ENCODE results near the gene CREB3. TPM values are rescaled to one million over a fixed set of nuclear protein-coding genes. Genes with fewer than 3 reads are reported as not detected.
A peak's percentile ranks its signal among the peaks of the same experiment; 100 is the strongest.

Gene CREB3
- total RNA-seq, 1 donor from 2014 or later: 16.9 TPM

GRCh38 chr9:35730486-35730854 is 2.0 kb upstream of the CREB3 start:
- Mint-ChIP-seq H3K27ac (no peak overlapping the region), H3K4me3 (no peak overlapping the region), H3K27me3 (no peaks in the 10 kb centered on the region), H3K36me3 (ENCODE audit: low read depth) (peaks cover 26% of the 10 kb centered on the region), H3K9me3 (no peaks in the 10 kb centered on the region), H3K4me1 (peaks cover 9% of the 10 kb centered on the region)
- DNase-seq: no peak
- ChIA-PET POLR2A (interaction anchor here (0.9 to 4.1 kb wide), 8 partner anchors 12 to 126 kb away, joined by 3 to 67 read pairs (median 38); partner anchors contain the start of genes CCDC107, CD72, GBA2 and RGP1), CTCF (interaction anchor here (0.7 to 7.6 kb wide), 7 partner anchors 14 to 127 kb away, joined by 6 to 52 read pairs (median 11); partner anchors contain the start of genes CCDC107 and RMRP)
- TF ChIP-seq CTCF (IDR thresholded peaks at IDR 0.05): no peak
- ATAC-seq (ENCODE audit: low read depth): no peak
- intact Hi-C loops (cut with micrococcal nuclease): loop anchor here (5.0 to 10.0 kb wide), 2 partner anchors 743 to 1066 kb away; partner anchors contain the start of genes CCL27 and DNAJB5

GRCh38 chr9:35731415-35732184 is 866 bp upstream of the CREB3 start:
- CTCF ChIA-PET: interaction anchor here (0.7 to 7.6 kb wide), 11 partner anchors 25 to 128 kb away, joined by 3 to 52 read pairs (median 6); partner anchors contain the start of genes CCDC107, RMRP and TESK1
- TF ChIP-seq CTCF (IDR thresholded peaks at IDR 0.05): no peak
- ATAC-seq (ENCODE audit: low read depth) (no peak), DNase-seq (no peak)
- H3K36me3 Mint-ChIP-seq (ENCODE audit: low read depth): peaks cover 30% of the 10 kb centered on the region
- H3K27ac Mint-ChIP-seq: peak overlapping the region; percentile 93
- POLR2A ChIA-PET: interaction anchor here (0.9 to 4.1 kb wide), 26 partner anchors 10 to 127 kb away, joined by 3 to 67 read pairs (median 8); partner anchors contain the start of genes ARHGEF39, CCDC107, CD72 and GBA2
- H3K4me3 Mint-ChIP-seq: no peak overlapping the region
- H3K4me1 Mint-ChIP-seq: peaks cover 9% of the 10 kb centered on the region
- intact Hi-C loops (cut with micrococcal nuclease): loop anchor here (1.0 to 10.0 kb wide), 15 partner anchors 12 to 1067 kb away; partner anchors contain the start of genes ATOSB, CCDC107, CCL27 and DNAJB5
- no peaks in the 10 kb centered on the region for H3K27me3 Mint-ChIP-seq
- H3K9me3 Mint-ChIP-seq: no peaks in the 10 kb centered on the region

- Mint-ChIP-seq H3K9me3 (no peaks in the 10 kb centered on the region), H3K4me1 (peaks cover 9% of the 10 kb centered on the region), H3K27me3 (no peaks in the 10 kb centered on the region), H3K4me3 (no peak overlapping the region), H3K27ac (peak overlapping the region; percentile 87), H3K36me3 (ENCODE audit: low read depth) (peaks cover 40% of the 10 kb centered on the region)
- DNase-seq (no peak), ATAC-seq (ENCODE audit: low read depth) (no peak)
- no peak for TF ChIP-seq CTCF (IDR thresholded peaks at IDR 0.05)
- POLR2A ChIA-PET: interaction anchor here (0.7 to 4.1 kb wide), 28 partner anchors 8 to 128 kb away, joined by 3 to 67 read pairs (median 7); partner anchors contain the start of genes ARHGEF39, CCDC107, CD72 and GBA2
- CTCF ChIA-PET: interaction anchor here (0.6 to 7.6 kb wide), 7 partner anchors 18 to 129 kb away, joined by 3 to 52 read pairs (median 6); partner anchors contain the start of genes CCDC107, RMRP and TESK1
- intact Hi-C loops (cut with micrococcal nuclease): loop anchor here (1.0 to 10.0 kb wide), 15 partner anchors 14 to 1068 kb away; partner anchors contain the start of genes ATOSB, CCDC107, CCL27 and DNAJB5
These were observed 505 bp downstream of the CREB3 start for GRCh38 chr9:35732800-35733541.

- Mint-ChIP-seq H3K27me3 (no peaks in the 10 kb centered on the region), H3K4me1 (peaks cover 9% of the 10 kb centered on the region), H3K27ac (no peak overlapping the region), H3K4me3 (no peak overlapping the region), H3K36me3 (ENCODE audit: low read depth) (peaks cover 51% of the 10 kb centered on the region), H3K9me3 (no peaks in the 10 kb centered on the region)
- intact Hi-C loops (cut with micrococcal nuclease): loop anchor here (5.0 to 10.0 kb wide), 2 partner anchors 747 to 1069 kb away; partner anchors contain the start of genes CCL27 and DNAJB5
- TF ChIP-seq CTCF (IDR thresholded peaks at IDR 0.05): no peak
- DNase-seq (no peak), ATAC-seq (ENCODE audit: low read depth) (no peak)
- ChIA-PET CTCF (interaction anchor here (0.7 to 2.9 kb wide), 7 partner anchors 10 to 148 kb away, joined by 3 to 51 read pairs (median 6); partner anchors contain the start of genes GBA2 and RGP1), POLR2A (interaction anchor here (6.6 kb wide), 1 partner anchor 15 kb away, joined by 32 read pairs; the partner anchor contains the start of genes GBA2 and RGP1)
These were observed 1.6 kb downstream of the CREB3 start for GRCh38 chr9:35734096-35734495.

Measured in activated B cell treated with CpG ODN at 0.5 μM for 24 hours (primary cell).